ENCODE results near the gene FRY. TPM values are rescaled to one million over a fixed set of nuclear protein-coding genes. Genes with fewer than 3 reads are reported as not detected.

FRY gene
- total and polyA plus RNA-seq, 4 donors, result 6.2 to 31.2 (median 12.7) TPM

GRCh38 chr13:32254416-32254815 lies 222.8 kb downstream of the FRY start:
- TF ChIP-seq HNF4G (IDR thresholded peaks at IDR 0.05), result peak; percentile 19
- TF ChIP-seq REST (IDR thresholded peaks at IDR 0.05), result peak; percentile 19
- no peak for TF ChIP-seq CTCF (IDR thresholded peaks at IDR 0.05; ENCODE audit: low read depth, low read length, missing input control)
- peak; percentile 23 for TF ChIP-seq TAF1 (conservative IDR thresholded peaks at IDR 0.05)

GRCh38 chr13:32254916-32255723 lies 223.5 kb downstream of the FRY start:
- no peaks in the 10 kb centered on the region for H3K27me3 ChIP-seq (ENCODE audit: control insufficient read depth in 4 of 4, insufficient read depth in 4 of 4, low read length in 3 of 4)
- H3K4me3 ChIP-seq (ENCODE audit: low read depth in 1 of 3, low read length in 3 of 3), result peak overlapping the region; percentile 41 to 66 (median 64)
- peak overlapping the region; percentile 88 to 93 for H3K27ac ChIP-seq (ENCODE audit: low read depth in 1 of 2, low read length in 2 of 2)
- H3K9me3 ChIP-seq (ENCODE audit: control insufficient read depth in 4 of 4, low read length in 3 of 4), result no peaks in the 10 kb centered on the region
- peaks cover 2 to 23% (median 4%) of the 10 kb centered on the region in 4 donors for H3K4me1 ChIP-seq (ENCODE audit: control insufficient read depth in 4 of 4, insufficient read depth in 4 of 4, low read length in 3 of 4)
- H3K9ac ChIP-seq (ENCODE audit: low read depth in 1 of 2, low read length in 2 of 2), result peak overlapping the region; percentile 80 to 96
- 30% methylated on average over 10 of the region's 10 CpGs for WGBS
- no peaks in the 10 kb centered on the region for H3K36me3 ChIP-seq (ENCODE audit: control insufficient read depth in 4 of 4, insufficient read depth in 3 of 4, low read depth in 1 of 4, low read length in 3 of 4)
- DNase-seq (ENCODE audit: low spot score), result no peak
- no peak for TF ChIP-seq ZBTB33 (IDR thresholded peaks at IDR 0.05)
- TF ChIP-seq FOXA2 (IDR thresholded peaks at IDR 0.05), result no peak
- TF ChIP-seq JUND (IDR thresholded peaks at IDR 0.05), result no peak
- no peak for TF ChIP-seq SP1 (IDR thresholded peaks at IDR 0.05)
- TF ChIP-seq NR2F2 (IDR thresholded peaks at IDR 0.05), result no peak
- TF ChIP-seq EGR1 (IDR thresholded peaks at IDR 0.05; ENCODE audit: low read depth in 2 of 2), result no peak
- no peak for TF ChIP-seq CTCF (IDR thresholded peaks at IDR 0.05; ENCODE audit: low read depth, low read length, missing input control)
- TF ChIP-seq TAF1 (conservative IDR thresholded peaks at IDR 0.05), result no peak
- TF ChIP-seq YY1 (IDR thresholded peaks at IDR 0.05), result no peak
- TF ChIP-seq ATF3 (IDR thresholded peaks at IDR 0.05), result no peak
- no peak for TF ChIP-seq RAD21 (IDR thresholded peaks at IDR 0.05)
- TF ChIP-seq HNF4G (IDR thresholded peaks at IDR 0.05), result no peak
- no peak for TF ChIP-seq RXRA (IDR thresholded peaks at IDR 0.05)
- no peak for TF ChIP-seq HNF4A (conservative IDR thresholded peaks at IDR 0.05)
- TF ChIP-seq REST (IDR thresholded peaks at IDR 0.05), result no peak
- no peak for TF ChIP-seq MAX (IDR thresholded peaks at IDR 0.05)

More at GRCh38 chr13:32254416-32254815, 222.8 kb downstream of the FRY start:
- H3K9ac ChIP-seq (ENCODE audit: low read depth in 1 of 2, low read length in 2 of 2), result peak overlapping the region; percentile 80 to 96
- peaks cover 2 to 23% (median 4%) of the 10 kb centered on the region in 4 donors for H3K4me1 ChIP-seq (ENCODE audit: control insufficient read depth in 4 of 4, insufficient read depth in 4 of 4, low read length in 3 of 4)
- H3K36me3 ChIP-seq (ENCODE audit: control insufficient read depth in 4 of 4, insufficient read depth in 3 of 4, low read depth in 1 of 4, low read length in 3 of 4), result peaks cover 0 to 3% (median 0%) of the 10 kb centered on the region in 4 donors
- H3K4me3 ChIP-seq (ENCODE audit: low read depth in 1 of 3, low read length in 3 of 3), result peak overlapping the region; percentile 41 to 66 (median 64)
- H3K27me3 ChIP-seq (ENCODE audit: control insufficient read depth in 4 of 4, insufficient read depth in 4 of 4, low read length in 3 of 4), result no peaks in the 10 kb centered on the region
- no peaks in the 10 kb centered on the region for H3K9me3 ChIP-seq (ENCODE audit: control insufficient read depth in 4 of 4, low read length in 3 of 4)
- H3K27ac ChIP-seq (ENCODE audit: low read depth in 1 of 2, low read length in 2 of 2), result peak overlapping the region; percentile 88 to 93
- no peak for DNase-seq (ENCODE audit: low spot score)
- WGBS, result 15% methylated on average over 3 of the region's 3 CpGs
